Measurements from ENCODE around the gene REG3G. TPM values are rescaled to one million over a fixed set of nuclear protein-coding genes. Genes with fewer than 3 reads are reported as not detected.

Gene REG3G
- total RNA-seq, 1 experiment from 2014 or later: not detected

DNA sequence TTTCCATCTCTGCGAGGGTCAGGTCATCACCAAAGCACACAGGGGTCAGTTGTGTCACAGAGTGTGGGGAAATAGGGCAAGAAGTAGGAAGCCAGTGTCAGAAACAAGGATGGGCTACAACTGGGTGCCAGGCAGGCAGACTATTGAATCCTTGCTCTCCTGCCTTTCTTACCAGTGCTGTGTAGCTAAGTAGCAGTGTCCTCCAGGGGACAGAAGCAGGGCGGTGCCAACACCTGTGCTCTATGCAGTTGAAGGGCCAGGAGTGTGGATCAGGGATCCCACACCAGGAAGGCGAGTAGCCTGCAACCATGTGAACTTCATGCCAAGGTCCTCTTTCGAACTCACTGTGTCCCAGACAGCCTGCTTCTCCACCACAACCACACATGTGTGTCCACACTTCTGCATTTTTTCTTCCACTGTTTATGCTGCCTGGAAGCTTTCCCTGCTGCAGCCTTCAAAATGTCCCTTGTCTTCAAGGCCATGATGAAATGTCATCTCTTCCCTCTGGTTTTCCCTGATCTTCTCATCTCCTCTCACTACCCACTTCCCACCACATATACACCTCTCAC is 25.4 kb upstream of the REG3G start:
- TF ChIP-seq, protein P1, sequence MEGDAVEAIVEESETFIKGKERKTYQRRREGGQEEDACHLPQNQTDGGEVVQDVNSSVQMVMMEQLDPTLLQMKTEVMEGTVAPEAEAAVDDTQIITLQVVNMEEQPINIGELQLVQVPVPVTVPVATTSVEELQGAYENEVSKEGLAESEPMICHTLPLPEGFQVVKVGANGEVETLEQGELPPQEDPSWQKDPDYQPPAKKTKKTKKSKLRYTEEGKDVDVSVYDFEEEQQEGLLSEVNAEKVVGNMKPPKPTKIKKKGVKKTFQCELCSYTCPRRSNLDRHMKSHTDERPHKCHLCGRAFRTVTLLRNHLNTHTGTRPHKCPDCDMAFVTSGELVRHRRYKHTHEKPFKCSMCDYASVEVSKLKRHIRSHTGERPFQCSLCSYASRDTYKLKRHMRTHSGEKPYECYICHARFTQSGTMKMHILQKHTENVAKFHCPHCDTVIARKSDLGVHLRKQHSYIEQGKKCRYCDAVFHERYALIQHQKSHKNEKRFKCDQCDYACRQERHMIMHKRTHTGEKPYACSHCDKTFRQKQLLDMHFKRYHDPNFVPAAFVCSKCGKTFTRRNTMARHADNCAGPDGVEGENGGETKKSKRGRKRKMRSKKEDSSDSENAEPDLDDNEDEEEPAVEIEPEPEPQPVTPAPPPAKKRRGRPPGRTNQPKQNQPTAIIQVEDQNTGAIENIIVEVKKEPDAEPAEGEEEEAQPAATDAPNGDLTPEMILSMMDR (IDR thresholded peaks at IDR 0.05): no peak
- TF ChIP-seq, protein P2, sequence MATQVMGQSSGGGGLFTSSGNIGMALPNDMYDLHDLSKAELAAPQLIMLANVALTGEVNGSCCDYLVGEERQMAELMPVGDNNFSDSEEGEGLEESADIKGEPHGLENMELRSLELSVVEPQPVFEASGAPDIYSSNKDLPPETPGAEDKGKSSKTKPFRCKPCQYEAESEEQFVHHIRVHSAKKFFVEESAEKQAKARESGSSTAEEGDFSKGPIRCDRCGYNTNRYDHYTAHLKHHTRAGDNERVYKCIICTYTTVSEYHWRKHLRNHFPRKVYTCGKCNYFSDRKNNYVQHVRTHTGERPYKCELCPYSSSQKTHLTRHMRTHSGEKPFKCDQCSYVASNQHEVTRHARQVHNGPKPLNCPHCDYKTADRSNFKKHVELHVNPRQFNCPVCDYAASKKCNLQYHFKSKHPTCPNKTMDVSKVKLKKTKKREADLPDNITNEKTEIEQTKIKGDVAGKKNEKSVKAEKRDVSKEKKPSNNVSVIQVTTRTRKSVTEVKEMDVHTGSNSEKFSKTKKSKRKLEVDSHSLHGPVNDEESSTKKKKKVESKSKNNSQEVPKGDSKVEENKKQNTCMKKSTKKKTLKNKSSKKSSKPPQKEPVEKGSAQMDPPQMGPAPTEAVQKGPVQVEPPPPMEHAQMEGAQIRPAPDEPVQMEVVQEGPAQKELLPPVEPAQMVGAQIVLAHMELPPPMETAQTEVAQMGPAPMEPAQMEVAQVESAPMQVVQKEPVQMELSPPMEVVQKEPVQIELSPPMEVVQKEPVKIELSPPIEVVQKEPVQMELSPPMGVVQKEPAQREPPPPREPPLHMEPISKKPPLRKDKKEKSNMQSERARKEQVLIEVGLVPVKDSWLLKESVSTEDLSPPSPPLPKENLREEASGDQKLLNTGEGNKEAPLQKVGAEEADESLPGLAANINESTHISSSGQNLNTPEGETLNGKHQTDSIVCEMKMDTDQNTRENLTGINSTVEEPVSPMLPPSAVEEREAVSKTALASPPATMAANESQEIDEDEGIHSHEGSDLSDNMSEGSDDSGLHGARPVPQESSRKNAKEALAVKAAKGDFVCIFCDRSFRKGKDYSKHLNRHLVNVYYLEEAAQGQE (IDR thresholded peaks at IDR 0.05; ENCODE audit: insufficient read depth in 1 of 2, low read depth in 2 of 2, low read length in 1 of 2): no peak
- no peak for TF ChIP-seq SIN3A (IDR thresholded peaks at IDR 0.05; ENCODE audit: borderline replicate concordance, insufficient read depth, low read depth, low read length)
- TF ChIP-seq TCF7L2 (IDR thresholded peaks at IDR 0.05; ENCODE audit: low read depth, low read length): no peak
- TF ChIP-seq POLR2AphosphoS5 (IDR thresholded peaks at IDR 0.05; ENCODE audit: low read depth, low read length): no peak
- POLR2A ChIA-PET: no interaction called here
- no peak overlapping the region for H3K4me3 ChIP-seq (ENCODE audit: low read depth in 2 of 2, low read length in 2 of 2)
- H3K9me3 ChIP-seq (ENCODE audit: control insufficient read depth, insufficient read depth, low read depth, low read length): no peaks in the 10 kb centered on the region
- no TSS peak for BruUV-seq (replicated peaks)
- H3K27me3 ChIP-seq (ENCODE audit: control insufficient read depth, insufficient read depth, low read length): 0 out of 2 replicates have a peak, but pooled peaks cover 2% of the 10 kb centered on the region
- DNase-seq (ENCODE audit: low read depth, low spot score): no peak
- no peaks in the 10 kb centered on the region for H3K36me3 ChIP-seq (ENCODE audit: control insufficient read depth, insufficient read depth, low read length)
- CTCF ChIA-PET: no interaction called here
- intact Hi-C loops (cut with micrococcal nuclease; ENCODE audit: unreplicated experiment): no loop called here
- in situ Hi-C loops (cut with HindIII; ENCODE audit: low pct_unique_long_range_greater_than_20kb, low sequenced_read_pairs): no loop called here
- H3K4me1 ChIP-seq (ENCODE audit: control insufficient read depth, insufficient read depth, low read length): no peaks in the 10 kb centered on the region
- no peak for ATAC-seq
- no peak overlapping the region for H3K27ac ChIP-seq (ENCODE audit: low read length)

DNA sequence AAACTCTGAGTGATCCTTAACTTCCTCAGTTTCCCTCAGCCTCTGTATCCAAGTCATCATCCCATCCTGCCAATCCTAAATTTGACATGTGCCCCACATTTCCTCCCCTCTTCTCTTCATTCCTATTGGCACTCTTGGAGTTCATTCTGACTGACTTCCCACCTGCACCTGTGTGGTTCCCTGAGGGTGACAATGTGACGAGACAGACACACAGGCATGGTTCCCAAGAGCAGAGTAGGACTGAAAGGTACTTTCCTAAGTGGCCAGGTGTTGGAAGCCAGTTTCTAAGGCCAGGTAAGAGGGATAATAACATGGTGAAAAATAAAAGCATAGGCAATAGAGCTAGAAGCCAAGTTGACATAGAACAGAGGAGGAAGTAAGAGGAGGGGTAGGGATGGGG is 24.2 kb upstream of the REG3G start:
- in situ Hi-C loops (cut with HindIII; ENCODE audit: low pct_unique_long_range_greater_than_20kb, low sequenced_read_pairs): no loop called here
- Histone ChIP-seq H3K4me1 (ENCODE audit: control insufficient read depth, insufficient read depth, low read length) (no peaks in the 10 kb centered on the region), H3K27me3 (ENCODE audit: control insufficient read depth, insufficient read depth, low read length) (no peaks in the 10 kb centered on the region), H3K36me3 (ENCODE audit: control insufficient read depth, insufficient read depth, low read length) (no peaks in the 10 kb centered on the region), H3K9me3 (ENCODE audit: control insufficient read depth, insufficient read depth, low read depth, low read length) (no peaks in the 10 kb centered on the region), H3K27ac (ENCODE audit: low read length) (no peak overlapping the region), H3K4me3 (ENCODE audit: low read depth in 2 of 2, low read length in 2 of 2) (no peak overlapping the region)
- BruUV-seq (replicated peaks): no TSS peak
- intact Hi-C loops (cut with micrococcal nuclease; ENCODE audit: unreplicated experiment): no loop called here
- no peak for TF ChIP-seq SIN3A (IDR thresholded peaks at IDR 0.05; ENCODE audit: borderline replicate concordance, insufficient read depth, low read depth, low read length)
- no peak for TF ChIP-seq TCF7L2 (IDR thresholded peaks at IDR 0.05; ENCODE audit: low read depth, low read length)
- TF ChIP-seq, protein P1 (IDR thresholded peaks at IDR 0.05): no peak
- TF ChIP-seq POLR2AphosphoS5 (IDR thresholded peaks at IDR 0.05; ENCODE audit: low read depth, low read length): no peak
- TF ChIP-seq, protein P2 (IDR thresholded peaks at IDR 0.05; ENCODE audit: insufficient read depth in 1 of 2, low read depth in 2 of 2, low read length in 1 of 2): no peak
- ATAC-seq: no peak
- POLR2A ChIA-PET: no interaction called here
- DNase-seq (ENCODE audit: low read depth, low spot score): no peak
- CTCF ChIA-PET: no interaction called here

All from Panc1 (cell line).